ENCODE data around the gene NOP56.
A peak's percentile ranks its signal among the peaks of the same experiment; 100 is the strongest.
"Not testable (repeated sequence)": the region's sequence is repeated elsewhere in the genome, so short reads cannot be mapped to it uniquely, and the experiment has no call there.

Gene NOP56

DNA sequence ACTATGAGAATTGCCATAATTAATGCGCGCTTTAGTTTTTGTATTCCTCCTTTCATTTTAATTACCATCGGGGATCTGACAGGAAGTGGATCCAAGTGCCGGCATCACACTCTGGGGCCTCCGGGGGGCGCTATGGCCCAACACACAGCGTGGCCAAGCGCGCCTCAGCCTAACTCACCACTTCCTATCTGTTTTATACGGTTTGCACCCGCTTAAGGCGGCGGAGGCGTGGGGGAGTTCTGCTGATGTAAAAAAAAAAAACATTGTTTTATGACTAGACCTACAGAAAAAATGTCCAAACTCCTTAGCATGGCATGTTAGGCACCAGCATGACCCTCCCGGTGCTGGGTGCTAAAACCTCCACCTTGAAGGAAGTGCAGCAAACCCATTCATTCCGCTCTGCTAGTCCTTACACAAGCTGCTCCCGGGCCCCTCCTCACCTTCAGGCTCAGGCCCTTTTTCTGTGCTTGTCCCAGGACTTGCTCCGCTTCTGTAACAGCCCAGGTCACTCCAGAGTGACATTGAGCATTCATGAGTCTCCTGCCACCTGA lies 35.7 kb downstream of the NOP56 start:
- Mint-ChIP-seq H3K9me3 (no peaks in the 10 kb centered on the region), H3K36me3 (ENCODE audit: low read depth) (peaks cover 1% of the 10 kb centered on the region), H3K27me3 (peaks cover 33% of the 10 kb centered on the region), H3K4me3 (peak overlapping the region; percentile 32), H3K27ac (no peak overlapping the region), H3K4me1 (peaks cover 23% of the 10 kb centered on the region)
- DNase-seq: peak; percentile 83
- ATAC-seq: peak; percentile 78

DNA sequence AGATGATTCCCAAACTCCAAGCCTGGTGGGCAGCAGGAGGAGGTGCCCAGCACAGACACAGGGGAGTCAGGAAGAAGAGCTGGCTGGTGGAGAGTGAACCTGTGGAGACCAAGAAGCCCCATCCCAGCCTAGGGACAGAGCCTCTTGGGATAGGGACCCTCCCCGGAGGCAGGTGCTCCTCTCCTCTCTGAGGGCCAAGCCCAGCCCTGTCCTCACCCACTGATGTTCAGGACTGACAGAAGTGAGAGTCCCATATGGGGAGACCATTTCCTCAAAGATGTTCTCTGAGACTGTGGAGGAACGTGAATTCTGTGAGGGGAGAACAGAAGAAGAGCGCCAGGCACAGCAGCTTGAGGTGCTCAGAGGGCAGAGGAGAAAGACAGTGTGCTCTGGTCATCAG lies 37.8 kb downstream of the NOP56 start:
- H3K4me1 Mint-ChIP-seq: peaks cover 25% of the 10 kb centered on the region
- ATAC-seq (no peak), DNase-seq (no peak)
- no peak overlapping the region for H3K4me3 Mint-ChIP-seq
- peaks cover 41% of the 10 kb centered on the region for H3K27me3 Mint-ChIP-seq
- H3K9me3 Mint-ChIP-seq: no peaks in the 10 kb centered on the region
- H3K27ac Mint-ChIP-seq: no peak overlapping the region
- peaks cover 1% of the 10 kb centered on the region for H3K36me3 Mint-ChIP-seq (ENCODE audit: low read depth)

DNA sequence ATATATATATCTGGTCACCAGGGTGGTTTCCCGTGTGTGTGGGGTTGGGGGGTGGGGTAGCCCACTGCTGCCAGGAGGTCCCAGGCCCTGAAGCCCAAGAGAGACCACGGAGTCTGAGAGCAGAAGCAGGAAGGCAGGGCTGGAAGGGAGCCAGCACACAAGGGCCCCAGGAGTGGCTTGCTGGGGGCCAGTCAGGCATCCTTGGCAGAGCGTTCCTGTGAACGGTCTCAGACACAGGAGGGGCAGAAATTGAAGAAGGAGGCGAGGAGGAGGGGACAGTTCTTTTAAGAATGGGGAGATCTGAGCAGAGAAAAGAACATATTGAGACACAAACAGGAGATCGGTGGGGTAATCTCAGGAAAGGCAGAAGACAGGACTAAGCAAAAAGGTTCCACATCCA lies 38.3 kb downstream of the NOP56 start:
- no peak for ATAC-seq
- Mint-ChIP-seq H3K36me3 (ENCODE audit: low read depth) (peaks cover 1% of the 10 kb centered on the region), H3K9me3 (no peaks in the 10 kb centered on the region), H3K4me3 (peak overlapping the region; percentile 84), H3K27me3 (peaks cover 40% of the 10 kb centered on the region), H3K27ac (no peak overlapping the region), H3K4me1 (peaks cover 25% of the 10 kb centered on the region)
- no peak for DNase-seq

DNA sequence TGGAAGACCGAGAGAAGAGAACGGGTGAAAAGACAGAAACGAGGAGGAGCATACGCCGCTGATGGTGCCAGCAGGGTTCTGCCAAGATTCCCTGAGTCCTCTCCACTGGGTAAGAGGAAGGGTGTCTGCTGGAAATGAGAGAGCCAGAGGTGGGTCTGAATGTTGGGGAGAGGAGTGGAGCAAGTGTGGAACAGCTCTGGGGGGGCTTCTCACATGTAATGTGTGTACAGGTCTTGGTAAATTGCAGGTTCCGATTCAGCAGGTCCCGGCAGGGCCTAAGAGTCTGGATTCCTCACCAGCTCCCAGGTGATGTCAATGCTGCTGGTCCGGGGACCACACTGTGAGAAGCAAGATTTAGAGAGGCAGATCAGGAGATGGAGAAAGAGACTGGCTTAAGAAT lies 38.7 kb downstream of the NOP56 start:
- peaks cover 43% of the 10 kb centered on the region for H3K27me3 Mint-ChIP-seq
- H3K4me1 Mint-ChIP-seq: peaks cover 25% of the 10 kb centered on the region
- H3K27ac Mint-ChIP-seq: no peak overlapping the region
- DNase-seq (no peak), ATAC-seq (no peak)
- peak overlapping the region; percentile 84 for H3K4me3 Mint-ChIP-seq
- H3K36me3 Mint-ChIP-seq (ENCODE audit: low read depth): peaks cover 1% of the 10 kb centered on the region
- H3K9me3 Mint-ChIP-seq: no peaks in the 10 kb centered on the region

DNA sequence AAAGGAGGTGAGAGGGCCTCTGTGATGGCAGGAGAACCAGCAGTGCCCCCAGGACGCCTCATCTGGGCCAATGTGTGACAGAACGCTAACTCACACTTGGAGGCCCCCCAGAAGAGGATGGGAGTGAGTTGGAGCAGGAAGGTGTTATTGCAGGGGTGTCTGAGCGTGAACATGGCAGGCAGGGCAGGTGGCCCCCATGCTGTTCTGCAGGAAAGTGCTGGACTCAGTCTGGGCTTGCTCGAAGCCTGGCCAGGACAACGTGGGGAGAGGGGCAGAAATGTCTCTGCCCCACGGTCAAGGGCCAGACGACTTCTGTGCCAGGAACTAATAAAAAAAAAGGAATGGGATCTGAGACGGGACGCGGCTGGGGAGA lies 39.2 kb downstream of the NOP56 start:
- Mint-ChIP-seq H3K4me1 (peaks cover 25% of the 10 kb centered on the region), H3K36me3 (ENCODE audit: low read depth) (peaks cover 1% of the 10 kb centered on the region), H3K9me3 (no peaks in the 10 kb centered on the region), H3K27ac (peak overlapping the region; percentile 72), H3K4me3 (peak overlapping the region; percentile 84), H3K27me3 (peaks cover 46% of the 10 kb centered on the region)
- no peak for DNase-seq
- ATAC-seq: no peak

DNA sequence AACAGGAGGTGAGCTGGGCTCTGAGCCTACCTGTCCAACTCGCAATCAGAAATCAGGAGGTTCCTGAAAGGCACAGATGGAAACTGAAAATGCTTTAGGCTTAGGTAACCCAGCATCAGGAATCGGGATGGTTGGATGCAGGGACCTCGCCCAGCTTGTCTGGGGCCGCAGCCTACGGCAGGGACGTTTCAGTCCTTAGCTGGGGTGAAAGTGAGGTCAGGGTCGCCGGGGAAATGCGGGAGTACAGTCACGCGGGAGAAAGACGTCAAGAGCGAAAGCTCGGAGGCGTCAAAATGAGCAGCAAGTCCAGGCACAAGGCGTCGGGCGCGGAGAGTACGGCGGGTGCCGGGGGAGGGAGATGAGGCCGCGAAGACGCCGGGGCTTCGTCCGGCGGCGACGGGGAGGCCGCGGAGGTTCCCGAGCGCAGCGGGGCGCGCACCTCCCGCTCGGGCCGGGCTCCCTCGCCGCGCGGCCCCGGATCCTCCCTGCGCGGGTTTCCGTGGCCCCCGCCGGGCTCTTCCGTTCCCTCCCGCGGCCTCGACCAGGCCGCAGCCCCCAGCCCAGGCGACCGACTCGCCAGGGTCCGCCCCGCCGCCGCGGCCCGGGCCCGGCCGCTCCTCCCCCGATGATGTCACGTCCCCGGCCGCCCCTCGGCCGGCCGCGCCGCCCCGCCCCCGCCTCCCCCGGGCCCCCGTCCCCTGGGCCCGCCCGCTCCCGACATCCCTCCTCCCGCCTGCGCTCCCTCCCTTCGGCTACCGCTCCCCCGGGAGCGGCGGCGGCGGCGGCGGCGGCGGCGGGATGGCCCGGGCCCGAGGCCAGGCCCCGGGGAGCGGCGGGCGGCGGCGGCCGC lies 39.8 kb downstream of the NOP56 start, which contains the start of gene EBF4:
TSS of gene EBF4 (plus strand) at position 745 of the 850 bp plus-strand sequence. CDS start 866 bp downstream, outside the sequence.
- Mint-ChIP-seq H3K4me3 (peak within 1 kb of the TSS; percentile 84), H3K36me3 (ENCODE audit: low read depth) (peaks cover 1% of the 10 kb centered on the region), H3K27me3 (peaks cover 46% of the 10 kb centered on the region), H3K9me3 (no peaks in the 10 kb centered on the region), H3K27ac (peak within 1 kb of the TSS; percentile 72), H3K4me1 (peaks cover 25% of the 10 kb centered on the region)
- DNase-seq (peak; percentile 32), ATAC-seq (peak; percentile 11)

DNA sequence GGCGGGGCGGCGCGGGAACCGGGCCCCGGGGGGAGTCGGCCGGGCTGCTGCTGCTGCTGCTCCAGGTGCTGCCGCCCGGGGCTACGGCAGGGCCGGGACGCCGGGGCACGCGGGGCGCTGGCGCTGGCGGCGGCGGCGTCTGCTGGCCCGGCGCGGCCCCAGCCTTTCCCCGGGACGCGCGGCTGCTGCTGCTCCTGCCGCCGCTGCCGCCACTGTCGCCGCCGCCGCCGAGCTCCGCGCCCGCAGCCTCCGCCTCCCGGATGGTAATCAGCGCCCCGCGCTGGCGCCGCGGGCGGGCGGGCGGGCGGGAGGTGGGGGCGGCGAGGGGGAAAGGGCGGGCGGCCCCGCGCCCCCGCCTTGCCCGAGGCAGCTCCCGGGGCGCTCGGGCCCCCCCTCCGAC lies 40.5 kb downstream of the NOP56 start:
- Mint-ChIP-seq H3K9me3 (no peaks in the 10 kb centered on the region), H3K36me3 (ENCODE audit: low read depth) (peaks cover 1% of the 10 kb centered on the region), H3K4me3 (no peak overlapping the region), H3K27me3 (peaks cover 46% of the 10 kb centered on the region), H3K4me1 (peaks cover 21% of the 10 kb centered on the region), H3K27ac (no peak overlapping the region)
- no peak for DNase-seq
- ATAC-seq: no peak

DNA sequence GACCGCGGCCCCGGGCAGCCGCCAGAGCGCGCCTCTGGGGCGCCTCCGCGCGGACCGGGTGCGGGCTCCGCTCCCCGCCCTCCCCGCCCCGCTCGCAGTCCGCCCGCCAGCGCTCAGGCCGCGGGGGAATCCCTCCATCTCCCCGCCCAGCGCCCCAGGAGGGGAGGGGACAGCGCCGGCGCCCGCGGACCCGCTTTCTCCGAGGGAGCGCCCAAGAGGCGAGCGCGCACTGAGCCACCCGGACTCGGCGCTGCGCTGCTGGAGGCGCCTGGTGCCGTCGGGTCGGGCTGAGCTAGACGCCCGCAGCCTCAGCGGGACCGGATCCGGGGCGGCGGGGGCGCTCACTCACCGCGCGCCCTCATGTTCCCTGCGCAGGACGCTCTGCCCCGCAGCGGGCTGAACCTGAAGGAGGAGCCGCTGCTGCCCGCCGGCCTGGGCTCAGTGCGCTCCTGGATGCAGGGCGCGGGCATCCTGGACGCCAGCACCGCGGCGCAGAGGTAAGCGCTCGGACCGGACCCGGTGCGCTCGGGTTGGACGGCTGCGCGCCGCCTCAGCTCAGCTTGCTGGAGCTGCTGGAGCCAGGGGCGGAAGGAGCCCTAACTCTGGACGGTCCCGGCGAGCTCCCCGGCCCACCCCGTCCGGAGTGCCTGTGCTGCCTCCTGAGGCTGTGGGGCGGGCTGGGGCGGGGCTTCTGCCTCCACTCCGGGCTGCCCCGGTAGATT lies 41.0 kb downstream of the NOP56 start:
- no peaks in the 10 kb centered on the region for H3K9me3 Mint-ChIP-seq
- peaks cover 46% of the 10 kb centered on the region for H3K27me3 Mint-ChIP-seq
- H3K36me3 Mint-ChIP-seq (ENCODE audit: low read depth): peaks cover 1% of the 10 kb centered on the region
- ATAC-seq (peak; percentile 50), DNase-seq (peak; percentile 50)
- H3K4me3 Mint-ChIP-seq: no peak overlapping the region
- peaks cover 15% of the 10 kb centered on the region for H3K4me1 Mint-ChIP-seq
- no peak overlapping the region for H3K27ac Mint-ChIP-seq

DNA sequence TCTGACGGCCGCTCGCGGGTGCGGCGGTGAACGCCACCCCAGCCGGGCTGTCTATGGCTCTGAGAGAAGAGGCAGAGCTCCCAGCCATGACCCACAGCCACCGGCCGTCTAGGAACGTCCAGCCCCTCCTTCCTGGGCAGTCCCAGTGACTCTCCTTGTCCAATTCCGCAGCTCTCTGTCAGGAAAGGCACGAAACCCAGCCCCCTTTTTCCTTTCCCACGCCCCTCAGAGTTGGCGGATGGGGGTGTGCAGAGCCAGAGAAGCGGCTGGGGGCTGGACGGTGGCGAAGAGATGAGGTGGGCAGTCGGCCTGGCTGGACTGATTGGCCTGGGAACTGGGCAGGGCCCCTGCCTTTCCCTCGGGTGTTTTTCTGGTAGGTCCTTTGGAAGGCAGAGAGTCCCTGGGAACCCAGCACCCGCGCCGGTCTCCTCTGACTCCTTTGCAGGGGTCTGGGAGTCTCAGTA lies 41.6 kb downstream of the NOP56 start:
- no peak overlapping the region for H3K4me3 Mint-ChIP-seq
- H3K27ac Mint-ChIP-seq: no peak overlapping the region
- H3K36me3 Mint-ChIP-seq (ENCODE audit: low read depth): peaks cover 1% of the 10 kb centered on the region
- H3K27me3 Mint-ChIP-seq: peaks cover 46% of the 10 kb centered on the region
- ATAC-seq (no peak), DNase-seq (no peak)
- H3K4me1 Mint-ChIP-seq: peaks cover 14% of the 10 kb centered on the region
- H3K9me3 Mint-ChIP-seq: no peaks in the 10 kb centered on the region

DNA sequence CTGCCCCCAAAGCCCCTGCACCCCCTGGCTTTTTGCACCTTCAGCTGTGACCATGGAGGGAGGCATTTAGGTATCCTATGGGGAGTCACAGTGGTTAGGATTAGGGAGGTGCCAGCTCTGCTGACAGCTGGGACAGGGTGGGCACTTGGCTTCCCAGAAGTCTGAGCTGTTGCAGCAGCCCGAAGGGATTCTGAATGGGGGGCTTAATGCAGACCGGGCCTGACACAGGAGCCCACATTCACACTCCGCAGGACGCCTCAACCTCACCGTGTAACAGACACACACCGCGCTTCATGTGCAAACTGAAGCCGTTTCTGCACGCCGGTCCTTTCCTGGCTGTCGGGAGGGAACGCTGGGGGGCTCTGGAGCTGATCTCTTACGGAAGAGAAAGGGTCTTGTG lies 42.1 kb downstream of the NOP56 start:
- no peak overlapping the region for H3K4me3 Mint-ChIP-seq
- DNase-seq: no peak
- H3K9me3 Mint-ChIP-seq: no peaks in the 10 kb centered on the region
- no peak overlapping the region for H3K27ac Mint-ChIP-seq
- peaks cover 14% of the 10 kb centered on the region for H3K4me1 Mint-ChIP-seq
- peaks cover 46% of the 10 kb centered on the region for H3K27me3 Mint-ChIP-seq
- H3K36me3 Mint-ChIP-seq (ENCODE audit: low read depth): peaks cover 1% of the 10 kb centered on the region
- ATAC-seq: no peak

DNA sequence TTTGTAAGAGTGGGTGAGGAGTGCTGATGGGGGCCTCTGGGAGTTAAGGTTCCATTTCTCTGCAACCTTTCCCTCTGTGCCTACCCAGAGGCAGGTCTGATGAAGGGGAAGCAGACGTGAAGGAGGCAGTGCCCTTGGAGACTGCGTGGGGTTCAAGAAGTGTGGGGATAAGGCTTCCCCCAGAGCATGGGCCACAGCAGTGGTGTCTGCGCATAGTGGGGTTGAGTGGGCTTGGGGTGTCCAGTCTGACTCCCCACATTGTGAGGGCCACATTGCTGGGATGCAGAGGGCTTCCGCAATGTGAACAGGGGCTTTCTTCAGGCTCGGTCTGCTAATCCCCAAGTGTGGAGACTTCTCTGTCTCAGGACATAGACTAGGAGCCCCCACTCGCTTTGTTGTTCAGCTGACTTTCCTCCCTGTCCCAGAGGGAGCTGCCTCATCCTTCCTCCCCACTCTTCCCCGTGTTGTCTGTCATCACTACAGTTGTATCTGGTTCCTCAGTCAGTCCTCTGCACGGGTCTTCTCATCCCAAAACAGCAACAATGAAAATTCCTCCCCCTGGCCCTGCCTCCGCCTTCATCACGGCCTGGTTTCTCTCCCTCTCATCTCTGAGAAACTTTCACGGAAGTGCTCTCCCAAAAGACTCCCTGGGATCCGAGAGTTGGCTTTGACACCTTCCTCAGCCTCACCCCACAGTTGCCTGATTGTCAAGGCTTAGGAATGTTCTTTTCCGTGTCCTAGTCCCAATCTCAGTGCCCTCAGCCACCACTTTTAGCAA lies 43.0 kb downstream of the NOP56 start:
- Mint-ChIP-seq H3K27me3 (peaks cover 40% of the 10 kb centered on the region), H3K27ac (no peak overlapping the region), H3K4me3 (no peak overlapping the region)

DNA sequence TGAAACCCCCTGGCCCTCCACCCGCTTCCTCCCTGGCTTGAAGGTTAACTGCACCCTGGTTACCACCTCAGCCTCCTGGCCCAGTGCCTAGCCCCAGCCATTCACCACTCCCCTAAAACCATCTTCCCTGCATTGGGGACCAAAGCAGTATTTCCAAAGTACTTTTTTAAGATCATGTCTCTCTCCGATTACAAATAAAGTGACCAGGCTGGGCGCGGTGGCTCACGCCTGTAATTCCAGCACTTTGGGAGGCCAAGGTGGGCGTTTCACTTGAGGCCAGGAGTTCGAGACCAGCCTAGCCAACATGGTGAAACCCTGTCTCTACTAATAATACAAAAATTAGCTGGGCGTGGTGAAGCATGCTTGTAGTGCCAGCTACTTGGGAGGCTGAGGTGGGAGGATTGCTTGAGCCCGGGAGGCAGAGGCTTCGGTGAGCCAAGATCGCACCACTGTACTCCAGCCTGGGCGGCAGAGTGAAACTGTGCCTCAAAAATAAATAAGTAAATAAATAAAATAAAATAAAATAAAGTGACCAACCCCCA lies 43.6 kb downstream of the NOP56 start:
- ATAC-seq; H3K4me3 Mint-ChIP-seq; H3K36me3 Mint-ChIP-seq (ENCODE audit: low read depth); H3K27ac Mint-ChIP-seq; H3K9me3 Mint-ChIP-seq; DNase-seq: not testable (repeated sequence)
- Mint-ChIP-seq H3K4me1 (peaks cover 12% of the 10 kb centered on the region), H3K27me3 (peaks cover 35% of the 10 kb centered on the region)

More for the DNA sequence above, 43.0 kb downstream of the NOP56 start:
- H3K36me3 Mint-ChIP-seq (ENCODE audit: low read depth): peaks cover 1% of the 10 kb centered on the region
- H3K9me3 Mint-ChIP-seq: no peaks in the 10 kb centered on the region
- no peak for DNase-seq
- no peak for ATAC-seq
- peaks cover 14% of the 10 kb centered on the region for H3K4me1 Mint-ChIP-seq

DNA sequence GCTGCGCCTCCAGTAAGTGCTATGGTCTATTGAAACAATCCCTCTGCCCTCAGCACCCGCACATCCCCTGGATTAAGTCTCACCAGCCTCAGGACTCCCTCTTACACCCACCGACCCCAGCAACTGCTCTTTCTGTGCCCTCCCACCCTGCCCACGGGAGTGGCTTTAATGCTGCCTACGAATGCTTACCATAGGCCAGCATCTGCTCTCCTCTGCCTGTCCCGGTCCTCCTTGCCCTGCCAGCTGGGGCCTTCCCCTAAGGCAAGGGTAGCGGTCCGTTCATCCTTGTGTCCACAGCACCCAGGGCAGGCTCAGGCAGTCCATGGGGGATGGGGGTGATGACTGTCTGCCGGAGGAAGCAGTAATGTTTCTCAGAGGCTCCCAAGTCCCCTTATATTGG lies 44.2 kb downstream of the NOP56 start:
- no peak overlapping the region for H3K4me3 Mint-ChIP-seq
- no peaks in the 10 kb centered on the region for H3K9me3 Mint-ChIP-seq
- no peak for DNase-seq
- peaks cover 29% of the 10 kb centered on the region for H3K27me3 Mint-ChIP-seq
- H3K4me1 Mint-ChIP-seq: peaks cover 7% of the 10 kb centered on the region
- no peak for ATAC-seq
- no peak overlapping the region for H3K27ac Mint-ChIP-seq
- H3K36me3 Mint-ChIP-seq (ENCODE audit: low read depth): peaks cover 1% of the 10 kb centered on the region

DNA sequence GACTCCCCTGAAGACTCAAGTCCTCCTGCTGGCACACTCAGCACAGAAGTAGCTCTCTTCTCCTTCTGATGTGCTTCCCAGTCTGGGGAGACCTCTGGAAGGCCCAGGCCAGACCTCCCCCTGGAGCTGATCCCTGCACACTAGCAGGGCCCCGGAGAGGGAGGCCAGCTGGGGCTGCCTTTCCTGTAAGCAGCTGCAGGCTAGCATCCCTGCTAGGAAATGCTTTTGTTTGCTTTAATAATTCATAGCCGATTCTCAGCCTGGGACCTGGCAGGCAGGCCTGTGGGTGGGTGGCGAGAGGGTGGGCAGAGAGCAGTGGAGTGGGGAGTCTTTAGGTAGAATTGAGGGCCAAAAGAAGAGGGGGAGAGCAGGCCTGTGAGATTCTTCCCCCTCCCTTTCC lies 45.3 kb downstream of the NOP56 start:
- H3K9me3 Mint-ChIP-seq: no peaks in the 10 kb centered on the region
- H3K27ac Mint-ChIP-seq: no peak overlapping the region
- ATAC-seq: no peak
- H3K4me3 Mint-ChIP-seq: no peak overlapping the region
- no peak for DNase-seq
- peaks cover 2% of the 10 kb centered on the region for H3K4me1 Mint-ChIP-seq
- no peaks in the 10 kb centered on the region for H3K36me3 Mint-ChIP-seq (ENCODE audit: low read depth)
- H3K27me3 Mint-ChIP-seq: peaks cover 23% of the 10 kb centered on the region
